NCI-H1694 treated with DMSO at 0.1 percent for 48 hours (cell line): ENCODE data around the gene TRAPPC6A.

Experiments
- DNase-seq: peaks from one replicate; lab custom pipeline; 2025; lab: John Stamatoyannopoulos, UW

TRAPPC6A gene

GRCh38 chr19:45163751-45164460 lies 14.1 kb downstream of the TRAPPC6A start:
- no peak for DNase-seq

GRCh38 chr19:45163156-45163555 lies 14.9 kb downstream of the TRAPPC6A start:
- DNase-seq = no peak

- DNase-seq = peak; percentile 64
Observed at GRCh38 chr19:45162608-45163143, 15.4 kb downstream of the TRAPPC6A start.

- no peak for DNase-seq
Observed at GRCh38 chr19:45161738-45162607, 16.1 kb downstream of the TRAPPC6A start.

- DNase-seq = no peak
Observed at GRCh38 chr19:45160870-45161737, 16.9 kb downstream of the TRAPPC6A start, which contains the start of gene NKPD1. TSS of gene NKPD1 (minus strand) at chr19:45160982. CDS start at chr19:45160150, 832 bp downstream.

- DNase-seq = no peak
Observed at GRCh38 chr19:45159971-45160324, 18.1 kb downstream of the TRAPPC6A start.

GRCh38 chr19:45159210-45159970 lies 18.6 kb downstream of the TRAPPC6A start:
- no peak for DNase-seq

GRCh38 chr19:45158503-45159209 lies 19.4 kb downstream of the TRAPPC6A start:
- no peak for DNase-seq

- DNase-seq = no peak
Observed at GRCh38 chr19:45156751-45157150, 21.3 kb downstream of the TRAPPC6A start.

- DNase-seq = no peak
Observed at GRCh38 chr19:45156011-45156630, 21.9 kb downstream of the TRAPPC6A start.

- DNase-seq = no peak
Observed at GRCh38 chr19:45154064-45154827, 23.8 kb downstream of the TRAPPC6A start.

GRCh38 chr19:45153339-45154063 lies 24.5 kb downstream of the TRAPPC6A start:
- no peak for DNase-seq

- peak; percentile 39 for DNase-seq
Observed at GRCh38 chr19:45152504-45153338, 25.3 kb downstream of the TRAPPC6A start.

- no peak for DNase-seq
Observed at GRCh38 chr19:45151821-45152503, 26.1 kb downstream of the TRAPPC6A start.

- no peak for DNase-seq
Observed at GRCh38 chr19:45151320-45151719, 26.7 kb downstream of the TRAPPC6A start.

- no peak for DNase-seq
Observed at GRCh38 chr19:45150751-45151281, 27.2 kb downstream of the TRAPPC6A start.

- no peak for DNase-seq
Observed at GRCh38 chr19:45150180-45150579, 27.9 kb downstream of the TRAPPC6A start.
